Medulla oblongata (tissue), 1 donor: ENCODE measurements around the gene NUTM2E.
"Not testable (repeated sequence)": the region's sequence is repeated elsewhere in the genome, so short reads cannot be mapped to it uniquely, and the experiment has no call there.

Experiments
- DNase-seq: peaks from one replicate; pipeline ENCODE4 v3.0.0-alpha.2; 2015; ENCODE audit errors: extremely low spot score

The NUTM2E gene

GRCh38 chr10:79866903-79867551 lies 40.5 kb downstream of the NUTM2E start:
- not testable (repeated sequence) for DNase-seq

- DNase-seq, result not testable (repeated sequence)
These were observed 41.5 kb downstream of the NUTM2E start for GRCh38 chr10:79868023-79868422.

- DNase-seq, result not testable (repeated sequence)
These were observed 43.0 kb downstream of the NUTM2E start for GRCh38 chr10:79869439-79870097.

- not testable (repeated sequence) for DNase-seq
These were observed 45.2 kb downstream of the NUTM2E start for GRCh38 chr10:79871729-79872128.
